ENCODE results near the gene NETO2.
"Not testable (repeated sequence)": the region's sequence is repeated elsewhere in the genome, so short reads cannot be mapped to it uniquely, and the experiment has no call there.

The NETO2 gene

GRCh38 chr16:47143677-47144558 lies at the start of gene NETO2:
NETO2 (minus strand) TSS chr16:47143945; CDS start chr16:47143612, 333 bp downstream.
- FAIRE-seq = no peak

GRCh38 chr16:47182318-47182717 lies 38.6 kb upstream of the NETO2 start:
- no peak for FAIRE-seq

- FAIRE-seq = not testable (repeated sequence)
Observed at GRCh38 chr16:47181066-47181465, 37.3 kb upstream of the NETO2 start.

- FAIRE-seq = no peak
Observed at GRCh38 chr16:47180073-47180472, 36.3 kb upstream of the NETO2 start.

GRCh38 chr16:47175152-47175551 lies 31.4 kb upstream of the NETO2 start:
- FAIRE-seq = peak; percentile 96

- FAIRE-seq = no peak
Observed at GRCh38 chr16:47162670-47163420, 19.1 kb upstream of the NETO2 start.

GRCh38 chr16:47161464-47161863 lies 17.7 kb upstream of the NETO2 start:
- FAIRE-seq = no peak

GRCh38 chr16:47160422-47160821 lies 16.7 kb upstream of the NETO2 start:
- FAIRE-seq = no peak

- peak; percentile 32 for FAIRE-seq
Observed at GRCh38 chr16:47158992-47159391, 15.2 kb upstream of the NETO2 start.

- no peak for FAIRE-seq
Observed at GRCh38 chr16:47156680-47157215, 13.0 kb upstream of the NETO2 start.

GRCh38 chr16:47152501-47152900 lies 8.8 kb upstream of the NETO2 start:
- FAIRE-seq = not testable (repeated sequence)

GRCh38 chr16:47150067-47150466 lies 6.3 kb upstream of the NETO2 start:
- no peak for FAIRE-seq

- no peak for FAIRE-seq
Observed at GRCh38 chr16:47144559-47144877, 773 bp upstream of the NETO2 start.

GRCh38 chr16:47142821-47143676 lies 696 bp downstream of the NETO2 start:
- FAIRE-seq = no peak

- FAIRE-seq = no peak
Observed at GRCh38 chr16:47142486-47142820, 1.3 kb downstream of the NETO2 start.

GRCh38 chr16:47141773-47142485 lies 1.8 kb downstream of the NETO2 start:
- FAIRE-seq = peak; percentile 84

GRCh38 chr16:47140686-47141085 lies 3.1 kb downstream of the NETO2 start:
- no peak for FAIRE-seq

GRCh38 chr16:47139561-47140185 lies 4.1 kb downstream of the NETO2 start:
- no peak for FAIRE-seq

- FAIRE-seq = not testable (repeated sequence)
Observed at GRCh38 chr16:47137925-47138324, 5.8 kb downstream of the NETO2 start.

GRCh38 chr16:47136099-47136842 lies 7.5 kb downstream of the NETO2 start:
- no peak for FAIRE-seq

GRCh38 chr16:47134550-47134949 lies 9.2 kb downstream of the NETO2 start:
- FAIRE-seq = no peak

All from A204.1 (cell line).